Sciatic nerve (tissue), 2 donors: ENCODE measurements around the gene KCNMA1. TPM values are rescaled to one million over a fixed set of nuclear protein-coding genes. Genes with fewer than 3 reads are reported as not detected.
A peak's percentile ranks its signal among the peaks of the same experiment; 100 is the strongest.
"Not testable (repeated sequence)": the region's sequence is repeated elsewhere in the genome, so short reads cannot be mapped to it uniquely, and the experiment has no call there.

Experiments used
- ATAC-seq: fragments of 200-7000 bp; cut with Tn5 transposase; one replicate; pipeline ENCODE4 v1.9.1; 2020; ENCODE audit warnings: mild to moderate bottlenecking, moderate library complexity
- DNase-seq: peaks from one replicate; pipeline ENCODE4 v3.0.0-alpha.2; 2020; ENCODE audit warnings: low spot score
- intact Hi-C: fragments of 100-400 bp; cut with DNase I; formaldehyde crosslinking; loops from one replicate; pipeline ENCODE4 v1.14.2; 2022
- total RNA-seq: library from RNA; stranded (reverse); fragmentation: NEBNext Ultra II Directional; extraction: Animal tissue kit (Norgen Biotek cat#: 25700); gene quantifications from one replicate; pipeline ENCODE4 v1.2.1, GENCODE V29; 2021
- donor health status: DM: no; HTN: no; CAD: no.
- donor health status: DM: no; HTN: no; CAD: no.

Gene KCNMA1
- total RNA-seq, 1 donor from 2014 or later = 10.7 TPM

GRCh38 chr10:77575271-77576006, 62.2 kb downstream of the KCNMA1 start:
- ATAC-seq (no peak), DNase-seq (no peak)
- intact Hi-C loops = no loop called here

GRCh38 chr10:77574438-77574837, 63.2 kb downstream of the KCNMA1 start:
- ATAC-seq (no peak), DNase-seq (no peak)
- intact Hi-C loops = no loop called here

- ATAC-seq, intact Hi-C loops, DNase-seq: not testable (repeated sequence)
Observed at GRCh38 chr10:77572520-77572919, 65.1 kb downstream of the KCNMA1 start.

- intact Hi-C loops = no loop called here
- ATAC-seq (no peak), DNase-seq (no peak)
Observed at GRCh38 chr10:77571490-77571889, 66.1 kb downstream of the KCNMA1 start.

GRCh38 chr10:77566914-77567566, 70.6 kb downstream of the KCNMA1 start:
- DNase-seq = no peak
- no peak for ATAC-seq
- intact Hi-C loops = no loop called here

GRCh38 chr10:77566236-77566635, 71.4 kb downstream of the KCNMA1 start:
- DNase-seq (no peak), ATAC-seq (no peak)
- intact Hi-C loops = no loop called here

GRCh38 chr10:77565590-77566023, 72.0 kb downstream of the KCNMA1 start:
- DNase-seq (no peak), ATAC-seq (no peak)
- intact Hi-C loops = no loop called here

- ATAC-seq = peak; percentile 22
- no peak for DNase-seq
- intact Hi-C loops = no loop called here
Observed at GRCh38 chr10:77564731-77565589, 72.6 kb downstream of the KCNMA1 start.

GRCh38 chr10:77563638-77564270, 73.9 kb downstream of the KCNMA1 start:
- DNase-seq (no peak), ATAC-seq (no peak)
- intact Hi-C loops = no loop called here

GRCh38 chr10:77562742-77563141, 74.9 kb downstream of the KCNMA1 start:
- ATAC-seq (no peak), DNase-seq (no peak)
- intact Hi-C loops = no loop called here

- ATAC-seq = no peak
- no peak for DNase-seq
- intact Hi-C loops = no loop called here
Observed at GRCh38 chr10:77561991-77562390, 75.6 kb downstream of the KCNMA1 start.

GRCh38 chr10:77560471-77560870, 77.1 kb downstream of the KCNMA1 start:
- intact Hi-C loops = no loop called here
- no peak for ATAC-seq
- DNase-seq = no peak

- DNase-seq (no peak), ATAC-seq (no peak)
- intact Hi-C loops = no loop called here
Observed at GRCh38 chr10:77560052-77560451, 77.6 kb downstream of the KCNMA1 start.

- no peak for DNase-seq
- no peak for ATAC-seq
- intact Hi-C loops = no loop called here
Observed at GRCh38 chr10:77556990-77557601, 80.5 kb downstream of the KCNMA1 start.

- intact Hi-C loops = no loop called here
- DNase-seq (no peak), ATAC-seq (peak; percentile 77)
Observed at GRCh38 chr10:77555591-77556212, 81.9 kb downstream of the KCNMA1 start.

- ATAC-seq (peak; percentile 62), DNase-seq (peak; percentile 67)
- intact Hi-C loops = no loop called here
Observed at GRCh38 chr10:77554996-77555397, 82.6 kb downstream of the KCNMA1 start.

GRCh38 chr10:77553966-77554365, 83.6 kb downstream of the KCNMA1 start:
- intact Hi-C loops = no loop called here
- ATAC-seq (no peak), DNase-seq (no peak)

GRCh38 chr10:77553311-77553710, 84.3 kb downstream of the KCNMA1 start:
- ATAC-seq (no peak), DNase-seq (no peak)
- intact Hi-C loops = no loop called here
